Common myeloid progenitor, CD34-positive (primary cell): ENCODE measurements around the gene ITPKB.
A peak's percentile ranks its signal among the peaks of the same experiment; 100 is the strongest.

Experiments
- CTCF ChIA-PET: fragments of 350-600 bp; sonication (Branson Sonifier 250); formaldehyde crosslinking; loops from one replicate; lab custom pipeline; 2021; ENCODE audit warnings: antibody characterized with exemption; lab: Charles Lee
- POLR2A ChIA-PET: fragments of 350-600 bp; sonication (Branson Sonifier 250); formaldehyde crosslinking; loops from one replicate; lab custom pipeline; 2021; ENCODE audit warnings: antibody characterized with exemption; lab: Charles Lee
- DNase-seq, 3 donors: peaks; one replicate each; pipeline versions ENCODE4 v3.0.0 to v3.0.0-alpha.2; 2013
- H3K27ac ChIP-seq, 2 experiments: 1 replicate in 1 of 2; 2 replicates in 1 of 2; pipeline ENCODE4 v1.7.0; 2013; ENCODE audit warnings: inconsistent platforms in 2 of 2, low read length in 2 of 2, mild to moderate bottlenecking in 2 of 2, low read depth in 1 of 2, moderate library complexity in 1 of 2; ENCODE audit not compliant: severe bottlenecking in 2 of 2, insufficient read depth in 1 of 2, poor library complexity in 1 of 2
- H3K27me3 ChIP-seq, 5 experiments: replicated peaks in 2 of 5; 1 replicate in 3 of 5; 2 replicates in 2 of 5; pipeline versions ENCODE4 v1.6.1 to v1.7.0; 2013; ENCODE audit warnings: low read length in 4 of 5, mild to moderate bottlenecking in 2 of 5, moderate library complexity in 2 of 5, inconsistent platforms in 1 of 5; ENCODE audit not compliant: insufficient read depth in 5 of 5, control insufficient read depth in 4 of 5
- H3K36me3 ChIP-seq, 4 experiments: 1 replicate in 2 of 4; 2 replicates in 2 of 4; pipeline versions ENCODE4 v1.6.1 to v1.7.0; 2013; ENCODE audit warnings: low read length in 3 of 4, control low read depth in 1 of 4, mild to moderate bottlenecking in 1 of 4; ENCODE audit not compliant: control insufficient read depth in 4 of 4, insufficient read depth in 4 of 4
- H3K4me1 ChIP-seq, 4 experiments: 1 replicate in 3 of 4; 2 replicates in 1 of 4; pipeline versions ENCODE4 v1.6.1 to v1.7.1; 2013; ENCODE audit warnings: low read length in 3 of 4, mild to moderate bottlenecking in 3 of 4, control low read depth in 1 of 4, inconsistent platforms in 1 of 4, moderate library complexity in 1 of 4; ENCODE audit not compliant: control insufficient read depth in 4 of 4, insufficient read depth in 4 of 4; ENCODE audit errors: control extremely low read depth in 1 of 4
- H3K4me3 ChIP-seq, 7 experiments: 1 replicate in 4 of 7; 2 replicates in 3 of 7; pipeline versions ENCODE4 v1.5.1 to v1.7.0; 2013; ENCODE audit warnings: mild to moderate bottlenecking in 7 of 7, low read length in 6 of 7, moderate library complexity in 6 of 7, inconsistent platforms in 2 of 7, low read depth in 2 of 7, control low read depth in 1 of 7; ENCODE audit not compliant: insufficient read depth in 4 of 7, control insufficient read depth in 1 of 7; ENCODE audit errors: extremely low read depth in 1 of 7
- H3K9me3 ChIP-seq, 5 experiments: 1 replicate in 4 of 5; 2 replicates in 1 of 5; pipeline versions ENCODE4 v1.6.1 to v1.7.1; 2013; ENCODE audit warnings: low read length in 4 of 5, mild to moderate bottlenecking in 2 of 5, inconsistent platforms in 1 of 5, low read depth in 1 of 5, moderate library complexity in 1 of 5; ENCODE audit not compliant: control insufficient read depth in 4 of 5, insufficient read depth in 2 of 5; ENCODE audit errors: control extremely low read depth in 1 of 5
- WGBS: methylation state at CpG from one replicate; pipeline ENCODE4 v1.1.5; 2013; ENCODE audit not compliant: insufficient coverage; 5-methylcytosine and 5-hydroxymethylcytosine counted together

Gene ITPKB

GRCh38 chr1:226633541-226634165 is 105.4 kb downstream of the ITPKB start:
- H3K9me3 ChIP-seq, result no peaks in the 10 kb centered on the region
- no peak for DNase-seq
- WGBS, result 48% methylated on average over 5 of the region's 7 CpGs
- no peaks in the 10 kb centered on the region for H3K27me3 ChIP-seq
- peaks cover 8 to 57% (median 37%) of the 10 kb centered on the region in 4 experiments for H3K36me3 ChIP-seq
- CTCF ChIA-PET, result interaction anchor here (0.7 to 13.8 kb wide), 22 partner anchors 9 to 309 kb away, joined by 3 to 213 read pairs (median 4); no protein-coding TSS in a partner anchor
- no peak overlapping the region for H3K4me3 ChIP-seq
- POLR2A ChIA-PET, result no interaction called here
- H3K27ac ChIP-seq, result no peak overlapping the region
- peaks cover 3 to 28% (median 22%) of the 10 kb centered on the region in 4 experiments for H3K4me1 ChIP-seq

- Histone ChIP-seq H3K4me3 (no peak overlapping the region), H3K9me3 (no peaks in the 10 kb centered on the region), H3K27me3 (no peaks in the 10 kb centered on the region), H3K36me3 (peaks cover 8 to 50% (median 34%) of the 10 kb centered on the region in 4 experiments), H3K27ac (no peak overlapping the region), H3K4me1 (peaks cover 3 to 28% (median 22%) of the 10 kb centered on the region in 4 experiments)
- ChIA-PET CTCF (interaction anchor here (0.8 to 13.8 kb wide), 12 partner anchors 10 to 194 kb away, joined by 3 to 213 read pairs (median 6); no protein-coding TSS in a partner anchor), POLR2A (no interaction called here)
- peak in 1 of 3 donors; percentile 17 for DNase-seq
- WGBS, result 92% methylated on average over 7 of the region's 10 CpGs
Measured at GRCh38 chr1:226632922-226633351, 106.1 kb downstream of the ITPKB start.

GRCh38 chr1:226632169-226632879 is 106.8 kb downstream of the ITPKB start:
- 99% methylated on average over 5 of the region's 9 CpGs for WGBS
- no peak overlapping the region for H3K27ac ChIP-seq
- no peaks in the 10 kb centered on the region for H3K27me3 ChIP-seq
- H3K4me3 ChIP-seq, result no peak overlapping the region
- H3K4me1 ChIP-seq, result peaks cover 3 to 31% (median 22%) of the 10 kb centered on the region in 4 experiments
- CTCF ChIA-PET, result interaction anchor here (0.9 to 13.8 kb wide), 8 partner anchors 10 to 195 kb away, joined by 3 to 213 read pairs (median 4); no protein-coding TSS in a partner anchor
- DNase-seq, result no peak
- no peaks in the 10 kb centered on the region for H3K9me3 ChIP-seq
- peaks cover 8 to 44% (median 30%) of the 10 kb centered on the region in 4 experiments for H3K36me3 ChIP-seq
- POLR2A ChIA-PET, result no interaction called here

GRCh38 chr1:226631229-226632000 is 107.7 kb downstream of the ITPKB start:
- no peak overlapping the region for H3K4me3 ChIP-seq
- H3K27ac ChIP-seq, result no peak overlapping the region
- DNase-seq, result no peak
- H3K36me3 ChIP-seq, result peaks cover 3 to 35% (median 21%) of the 10 kb centered on the region in 4 experiments
- H3K9me3 ChIP-seq, result peaks cover 0 to 2% (median 0%) of the 10 kb centered on the region in 5 experiments
- H3K27me3 ChIP-seq, result no peaks in the 10 kb centered on the region
- 75% methylated on average over 4 of the region's 10 CpGs for WGBS
- POLR2A ChIA-PET, result no interaction called here
- H3K4me1 ChIP-seq, result peaks cover 3 to 32% (median 22%) of the 10 kb centered on the region in 4 experiments
- CTCF ChIA-PET, result interaction anchor here (0.9 to 13.8 kb wide), 6 partner anchors 9 to 196 kb away, joined by 3 to 213 read pairs (median 5); no protein-coding TSS in a partner anchor

GRCh38 chr1:226630592-226630991 is 108.5 kb downstream of the ITPKB start:
- 100% methylated on average over 3 of the region's 3 CpGs for WGBS

GRCh38 chr1:226629896-226630550 is 109.1 kb downstream of the ITPKB start:
- DNase-seq, result no peak

More at GRCh38 chr1:226630592-226630991, 108.5 kb downstream of the ITPKB start:
- peaks cover 3 to 27% (median 20%) of the 10 kb centered on the region in 4 experiments for H3K4me1 ChIP-seq
- no peak overlapping the region for H3K4me3 ChIP-seq
- peaks cover 0 to 2% (median 0%) of the 10 kb centered on the region in 5 experiments for H3K9me3 ChIP-seq
- DNase-seq, result no peak
- POLR2A ChIA-PET, result no interaction called here
- H3K27me3 ChIP-seq, result no peaks in the 10 kb centered on the region
- CTCF ChIA-PET, result interaction anchor here (1.2 to 13.8 kb wide), 4 partner anchors 10 to 197 kb away, joined by 3 to 213 read pairs (median 56); no protein-coding TSS in a partner anchor
- H3K36me3 ChIP-seq, result peaks cover 3 to 27% (median 14%) of the 10 kb centered on the region in 4 experiments
- no peak overlapping the region for H3K27ac ChIP-seq

More at GRCh38 chr1:226629896-226630550, 109.1 kb downstream of the ITPKB start:
- Histone ChIP-seq H3K27ac (no peak overlapping the region), H3K36me3 (peaks cover 3 to 26% (median 11%) of the 10 kb centered on the region in 4 experiments), H3K4me3 (no peak overlapping the region), H3K4me1 (peaks cover 3 to 22% (median 16%) of the 10 kb centered on the region in 4 experiments), H3K27me3 (no peaks in the 10 kb centered on the region), H3K9me3 (peaks cover 0 to 2% (median 0%) of the 10 kb centered on the region in 5 experiments)
- ChIA-PET CTCF (interaction anchor here (1.2 to 13.8 kb wide), 5 partner anchors 11 to 197 kb away, joined by 3 to 213 read pairs (median 22); no protein-coding TSS in a partner anchor), POLR2A (no interaction called here)
- 100% methylated on average over 6 of the region's 6 CpGs for WGBS
